A549 (cell line): ENCODE measurements around the gene RYR3. TPM values are rescaled to one million over a fixed set of nuclear protein-coding genes. Genes with fewer than 3 reads are reported as not detected.

Experiments
- ATAC-seq, 2 experiments: fragments of 200-7000 bp in 1 of 2; fragments of >200 bp in 1 of 2; cut with Nextera tagmentation in 1 of 2; cut with Tn5 transposase in 1 of 2; 3 replicates each; pipeline versions ENCODE4 v1.8.0 to v1.9.1; 2018 to 2020; ENCODE audit warnings: mild to moderate bottlenecking in 1 of 2, moderate library complexity in 1 of 2
- CTCF ChIA-PET: fragments of 300-600 bp; sonication (Branson Sonifier 250); formaldehyde crosslinking; extraction: SDS; loops from one replicate; lab custom pipeline; 2021; ENCODE audit warnings: antibody characterized with exemption, inconsistent platforms; lab: Yijun Ruan, JAX
- POLR2A ChIA-PET: fragments of 350-600 bp; formaldehyde crosslinking; extraction: SDS; loops from one replicate; lab custom pipeline; 2021; ENCODE audit warnings: antibody characterized with exemption, inconsistent platforms; lab: Yijun Ruan, JAX
- DNase-seq, 2 experiments: peaks; one replicate each; pipeline versions ENCODE4 v3.0.0 to v3.0.0-alpha.2; 2011 to 2016; ENCODE audit warnings: low read depth in 1 of 2, low spot score in 1 of 2
- FAIRE-seq: peaks from 2 replicates; lab custom pipeline; 2011; peaks lifted over from hg19 to GRCh38; lab: Jason Lieb, UNC
- H3K27ac ChIP-seq, 2 experiments: fragments of >200 bp; sonication (Bioruptor Twin); formaldehyde crosslinking; 3 replicates each; pipeline ENCODE4 v1.5.1; 2016 to 2017
- H3K4me1 ChIP-seq: fragments of >200 bp; sonication (Bioruptor Twin); formaldehyde crosslinking; 3 replicates; pipeline ENCODE4 v1.6.1; 2016
- H3K4me2 ChIP-seq: fragments of >200 bp; sonication (Bioruptor Twin); formaldehyde crosslinking; 3 replicates; pipeline ENCODE4 v1.6.1; 2016
- H3K4me3 ChIP-seq: fragments of >200 bp; sonication (Bioruptor Twin); formaldehyde crosslinking; 3 replicates; pipeline ENCODE4 v1.5.1; 2016
- H3K9me3 ChIP-seq: fragments of >200 bp; sonication (Bioruptor Twin); formaldehyde crosslinking; 3 replicates; pipeline ENCODE4 v1.6.1; 2016
- CHD2 ChIP-seq: fragments of 150-350 bp; IDR thresholded peaks from 2 replicates; pipeline ENCODE4 v1.6.1; 2014; ENCODE audit warnings: low read length; ENCODE audit not compliant: partially characterized antibody
- CHD4 ChIP-seq: fragments of 200-600 bp; sonication (generic); IDR thresholded peaks from 2 replicates; pipeline ENCODE4 v1.6.1; 2016; ENCODE audit warnings: antibody characterized with exemption, mild to moderate bottlenecking, borderline replicate concordance
- EHMT2 ChIP-seq: fragments of 200-600 bp; sonication (generic); IDR thresholded peaks from 2 replicates; pipeline ENCODE4 v1.6.1; 2016; ENCODE audit warnings: antibody characterized with exemption, low read depth, mild to moderate bottlenecking, moderate library complexity
- ELK1 ChIP-seq: fragments of 150-350 bp; IDR thresholded peaks from 2 replicates; pipeline ENCODE4 v1.6.1; 2014; ENCODE audit warnings: low read depth, mild to moderate bottlenecking, low read length
- EP300 ChIP-seq, 2 experiments: fragments of >200 bp; sonication (Bioruptor Twin); formaldehyde crosslinking; IDR thresholded peaks; 2 replicates in 1 of 2; 3 replicates in 1 of 2; pipeline ENCODE4 v1.6.1; 2016 to 2017
- ESRRA ChIP-seq: fragments of 150-350 bp; IDR thresholded peaks from 2 replicates; pipeline ENCODE4 v1.6.1; 2014; ENCODE audit warnings: mild to moderate bottlenecking, low read length, borderline replicate concordance
- FOXS1 ChIP-seq: fragments of 250-450 bp; sonication (Bioruptor Pico); IDR thresholded peaks from 2 replicates; pipeline ENCODE4 v1.5.0; 2020; ENCODE audit warnings: mild to moderate bottlenecking, moderate library complexity
- HES2 ChIP-seq: fragments of >200 bp; sonication (Bioruptor Twin); formaldehyde crosslinking; IDR thresholded peaks from 2 replicates; pipeline ENCODE4 v1.6.1; 2016
- HEYL ChIP-seq: fragments of 250-450 bp; sonication (Bioruptor Pico); IDR thresholded peaks from 2 replicates; pipeline ENCODE4 v1.8.0; 2021; ENCODE audit warnings: mild to moderate bottlenecking, moderate library complexity
- HMGXB4 ChIP-seq: fragments of 250-450 bp; sonication (Bioruptor Pico); IDR thresholded peaks from 2 replicates; pipeline ENCODE4 v1.5.0; 2021; ENCODE audit warnings: mild to moderate bottlenecking, moderate library complexity, borderline replicate concordance
- HOXA7 ChIP-seq: fragments of 250-450 bp; sonication (Bioruptor Pico); IDR thresholded peaks from 2 replicates; pipeline ENCODE4 v1.5.0; 2020; ENCODE audit warnings: mild to moderate bottlenecking, moderate library complexity
- HOXB13 ChIP-seq: fragments of 250-450 bp; sonication (Bioruptor Pico); IDR thresholded peaks from 2 replicates; pipeline ENCODE4 v1.5.0; 2020; ENCODE audit warnings: low read depth, mild to moderate bottlenecking, moderate library complexity
- HOXB5 ChIP-seq: fragments of 250-450 bp; sonication (Bioruptor Pico); IDR thresholded peaks from 2 replicates; pipeline ENCODE4 v1.5.0; 2020; ENCODE audit warnings: mild to moderate bottlenecking, moderate library complexity
- KDM1A ChIP-seq: fragments of 200-600 bp; sonication (generic); IDR thresholded peaks from 2 replicates; pipeline ENCODE4 v1.6.1; 2016; ENCODE audit warnings: low read depth, mild to moderate bottlenecking
- MAFK ChIP-seq: fragments of 450-650 bp; IDR thresholded peaks from 2 replicates; pipeline ENCODE4 v1.6.1; 2014; ENCODE audit not compliant: partially characterized antibody
- NPAS2 ChIP-seq: fragments of 250-450 bp; sonication (Bioruptor Pico); IDR thresholded peaks from 2 replicates; pipeline ENCODE4 v1.8.0; 2022; ENCODE audit warnings: mild to moderate bottlenecking, moderate library complexity, borderline replicate concordance
- PBX3 ChIP-seq: IDR thresholded peaks from 2 replicates; pipeline ENCODE4 v1.6.1; 2012
- POLR2A ChIP-seq: IDR thresholded peaks from 2 replicates; pipeline ENCODE4 v1.6.1; 2012; ENCODE audit warnings: mild to moderate bottlenecking, low read length
- POLR2AphosphoS2 ChIP-seq: conservative IDR thresholded peaks from 2 replicates; pipeline ENCODE4 v1.6.1; 2012; ENCODE audit warnings: low read length, improper control_type of control experiment, inconsistent platforms
- RARB ChIP-seq: fragments of 250-450 bp; sonication (Bioruptor Pico); IDR thresholded peaks from 2 replicates; pipeline ENCODE4 v1.8.0; 2021; ENCODE audit warnings: mild to moderate bottlenecking, moderate library complexity
- SMC3 ChIP-seq: fragments of >200 bp; sonication (Bioruptor Twin); formaldehyde crosslinking; IDR thresholded peaks from 3 replicates; pipeline ENCODE4 v1.6.1; 2018; ENCODE audit warnings: inconsistent platforms
- ZSCAN20 ChIP-seq: fragments of 250-450 bp; sonication (Bioruptor Pico); IDR thresholded peaks from 2 replicates; pipeline ENCODE4 v1.8.0; 2022; ENCODE audit warnings: mild to moderate bottlenecking, moderate library complexity
- WGBS: methylation state at CpG from one replicate; pipeline ENCODE4 v1.1.6; 2017; ENCODE audit errors: missing lambda C conversion rate; 5-methylcytosine and 5-hydroxymethylcytosine counted together
- polyA plus RNA-seq, 4 experiments: library from polyadenylated mRNA; depleted of rRNA in 3 of 4; stranded (reverse); fragments of >200 nt; fragmentation: RNase III in 1 of 4; extraction: RNeasy Plus Mini Kit Qiagen cat#74134 plus additional on column Dnase treatment in 1 of 4; gene quantifications; 2 replicates in 3 of 4; 3 replicates in 1 of 4; pipeline ENCODE4 v1.2.3, GENCODE V29; 2011 to 2017

Gene RYR3
- polyA plus RNA-seq, 2 of the 4 experiments (the other 2 are of a cell fraction) = 0.03 TPM; not detected in 1

- Histone ChIP-seq H3K9me3 (no peaks in the 10 kb centered on the region; the same call in 2 of the 3 replicates), H3K4me2 (no peak overlapping the region), H3K4me1 (no peaks in the 10 kb centered on the region), H3K4me3 (no peak overlapping the region), H3K27ac (no peak overlapping the region)
- no peak for DNase-seq
- CTCF ChIA-PET = interaction anchor here (1.2 kb wide), 1 partner anchor 377 kb away, joined by 3 read pairs; no protein-coding TSS in a partner anchor
- POLR2A ChIA-PET = no interaction called here
- no peak for ATAC-seq
- FAIRE-seq = no peak
- 26% methylated on average over 8 of the region's 8 CpGs for WGBS
- TF ChIP-seq HES2 (no peak), CHD2 (no peak), HMGXB4 (no peak), FOXS1 (CRISPR knock-in tag) (no peak), POLR2AphosphoS2 (no peak)
These were observed 366.6 kb downstream of the RYR3 start for GRCh38 chr15:33677238-33677830.

- DNase-seq (no peak), FAIRE-seq (no peak), ATAC-seq (no peak)
- ChIA-PET CTCF (interaction anchor here (1.2 kb wide), 1 partner anchor 378 kb away, joined by 3 read pairs; no protein-coding TSS in a partner anchor), POLR2A (no interaction called here)
- Histone ChIP-seq H3K4me3 (no peak overlapping the region), H3K27ac (no peak overlapping the region), H3K4me2 (no peak overlapping the region), H3K4me1 (no peaks in the 10 kb centered on the region), H3K9me3 (peaks cover 2% of the 10 kb centered on the region; the same call in 1 of the 3 replicates)
- TF ChIP-seq CHD4 = no peak
- TF ChIP-seq RARB (CRISPR knock-in tag) = no peak
- TF ChIP-seq MAFK = no peak
- no peak for TF ChIP-seq EHMT2
- TF ChIP-seq HOXB5 (CRISPR knock-in tag) = no peak
- TF ChIP-seq EP300 (IDR thresholded peaks at IDR 0.05) = no peak
- no peak for TF ChIP-seq POLR2A
- TF ChIP-seq ZSCAN20 = no peak
- TF ChIP-seq HMGXB4 = no peak
- no peak for TF ChIP-seq HOXB13
- no peak for TF ChIP-seq ELK1
- no peak for TF ChIP-seq HOXA7 (CRISPR knock-in tag)
- no peak for TF ChIP-seq FOXS1 (CRISPR knock-in tag)
- no peak for TF ChIP-seq SMC3
- no peak for TF ChIP-seq PBX3
- TF ChIP-seq HEYL (CRISPR knock-in tag) = no peak
- TF ChIP-seq ESRRA = no peak
- TF ChIP-seq KDM1A = no peak
- no peak for TF ChIP-seq NPAS2 (CRISPR knock-in tag)
- 23% methylated on average over 3 of the region's 3 CpGs for WGBS
These were observed 367.4 kb downstream of the RYR3 start for GRCh38 chr15:33678176-33678575.
